Ovary (tissue), 9 donors: ENCODE results near the gene SPCS3. TPM values are rescaled to one million over a fixed set of nuclear protein-coding genes. Genes with fewer than 3 reads are reported as not detected.
A peak's percentile ranks its signal among the peaks of the same experiment; 100 is the strongest.
"Not testable (repeated sequence)": the region's sequence is repeated elsewhere in the genome, so short reads cannot be mapped to it uniquely, and the experiment has no call there.

Source experiments
- DNase-seq, 5 donors: peaks; one replicate each; pipeline ENCODE4 v3.0.0-alpha.2; 2019 to 2020
- H3K27ac ChIP-seq, 2 donors: fragments of 200-600 bp; one replicate each; pipeline versions ENCODE4 v1.5.1 to v1.8.0; 2019 to 2022
- H3K27me3 ChIP-seq: fragments of 200-600 bp; one replicate; pipeline ENCODE4 v1.8.0; 2022
- H3K36me3 ChIP-seq: fragments of 200-600 bp; sonication (generic); one replicate; pipeline ENCODE4 v1.5.1; 2019
- H3K4me1 ChIP-seq: one replicate; pipeline ENCODE4 v1.8.1; 2013; ENCODE audit warnings: mild to moderate bottlenecking, moderate library complexity; ENCODE audit not compliant: insufficient read depth
- H3K4me3 ChIP-seq: fragments of 200-600 bp; sonication (generic); one replicate; pipeline ENCODE4 v1.5.1; 2017
- H3K9me3 ChIP-seq, 2 donors: fragments of 200-600 bp in 1 of 2; sonication (generic) in 1 of 2; one replicate each; pipeline versions ENCODE4 v1.5.1 to v1.8.1; 2013 to 2019; ENCODE audit warnings: mild to moderate bottlenecking in 1 of 2, moderate library complexity in 1 of 2
- EP300 ChIP-seq: sonication (generic); formaldehyde crosslinking; IDR thresholded peaks from one replicate; pipeline ENCODE4 v1.6.1; 2017; ENCODE audit warnings: antibody characterized with exemption
- POLR2A ChIP-seq: fragments of 450-650 bp; IDR thresholded peaks from one replicate; pipeline ENCODE4 v1.6.1; 2017; ENCODE audit warnings: antibody characterized with exemption, mild to moderate bottlenecking, moderate library complexity
- WGBS, 3 donors: extraction: QIAGEN DNeasy Blood & Tissue Kit in 1 of 3; methylation state at CpG; one replicate each; pipeline versions ENCODE4 v1.1.5 to v1.1.7; 2013 to 2017; 5-methylcytosine and 5-hydroxymethylcytosine counted together
- intact Hi-C, 4 donors: fragments of 100-400 bp; cut with DNase I; formaldehyde crosslinking; loops; one replicate each; pipeline versions ENCODE4 v1.11.0 to v1.15.1; 2022 to 2023
- polyA plus RNA-seq, 2 donors: library from polyadenylated mRNA; stranded (reverse); fragments of 200-250 nt in 1 of 2; fragments of 350-450 nt in 1 of 2; fragmentation: Illumina TruSeq in 1 of 2; extraction: RNeasy Lipid Tissue Mini Kit (QIAGEN cat#74804) in 1 of 2; gene quantifications; one replicate each; pipeline ENCODE4 v1.2.3, GENCODE V29; 2013 to 2014
- total RNA-seq, 7 donors: library from RNA; depleted of rRNA in 2 of 7; stranded (reverse); fragments of >200 nt in 2 of 7; fragmentation: NEBNext Ultra II Directional in 3 of 7; extraction: Animal tissue kit (Norgen Biotek cat#: 25700) in 3 of 7; gene quantifications; one replicate each; pipeline versions ENCODE4 v1.1.0 to v1.2.4, GENCODE V29; 2016 to 2023
- TF ChIP-seq, protein P1 (sequence below), 3 donors: fragments of 450-650 bp in 2 of 3; fragments of 200-600 bp in 1 of 3; IDR thresholded peaks; one replicate each; pipeline versions ENCODE4 v1.5.1 to v1.8.0; 2016 to 2022; ENCODE audit warnings: antibody characterized with exemption in 3 of 3, mild to moderate bottlenecking in 1 of 3
- donor health status: DM: no; HTN: no; CAD: no; lungs with moderate emphysema.
- donor health status: DM: no; HTN: no; CAD: no.
- donor health status: Bipolar disorder and iron deficiency.
- donor health status: DM: yes; HTN: yes; CAD: no.
- donor health status: DM: no; HTN: no; CAD: no.
- donor health status: DM: yes; HTN: yes; CAD: no.

SPCS3 gene
- total and polyA plus RNA-seq, 9 donors = 18.5 to 89.3 (median 57.4) TPM

DNA sequence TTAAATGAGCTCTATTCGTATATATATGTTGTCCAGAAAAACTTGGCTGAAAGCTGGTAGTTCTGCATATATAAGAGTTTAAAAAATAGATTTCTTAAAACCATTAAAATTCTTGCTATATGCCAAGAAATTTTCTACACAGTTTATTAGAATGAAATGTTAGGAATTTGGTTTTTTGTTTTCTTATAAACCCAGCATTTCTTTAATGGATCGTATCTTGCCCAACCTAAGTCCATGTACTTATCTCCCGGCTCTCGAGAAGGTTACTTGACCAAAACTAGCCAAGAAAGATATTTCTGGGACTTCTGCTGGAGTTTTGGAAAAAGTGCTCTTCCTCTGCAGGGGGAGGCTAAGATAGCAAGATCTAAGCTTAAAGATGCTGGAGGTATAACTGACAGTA lies 46.0 kb upstream of the SPCS3 start:
- no peaks in the 10 kb centered on the region for H3K27me3 ChIP-seq
- H3K27ac ChIP-seq = no peak overlapping the region
- 36 to 56% (median 42%) methylated on average over 4 of the region's 4 CpGs for WGBS, 3 donors
- intact Hi-C loops = no loop called here
- H3K9me3 ChIP-seq = no peaks in the 10 kb centered on the region
- H3K4me3 ChIP-seq = no peak overlapping the region
- H3K4me1 ChIP-seq = no peaks in the 10 kb centered on the region
- no peaks in the 10 kb centered on the region for H3K36me3 ChIP-seq
- DNase-seq = no peak
- TF ChIP-seq, protein P1, sequence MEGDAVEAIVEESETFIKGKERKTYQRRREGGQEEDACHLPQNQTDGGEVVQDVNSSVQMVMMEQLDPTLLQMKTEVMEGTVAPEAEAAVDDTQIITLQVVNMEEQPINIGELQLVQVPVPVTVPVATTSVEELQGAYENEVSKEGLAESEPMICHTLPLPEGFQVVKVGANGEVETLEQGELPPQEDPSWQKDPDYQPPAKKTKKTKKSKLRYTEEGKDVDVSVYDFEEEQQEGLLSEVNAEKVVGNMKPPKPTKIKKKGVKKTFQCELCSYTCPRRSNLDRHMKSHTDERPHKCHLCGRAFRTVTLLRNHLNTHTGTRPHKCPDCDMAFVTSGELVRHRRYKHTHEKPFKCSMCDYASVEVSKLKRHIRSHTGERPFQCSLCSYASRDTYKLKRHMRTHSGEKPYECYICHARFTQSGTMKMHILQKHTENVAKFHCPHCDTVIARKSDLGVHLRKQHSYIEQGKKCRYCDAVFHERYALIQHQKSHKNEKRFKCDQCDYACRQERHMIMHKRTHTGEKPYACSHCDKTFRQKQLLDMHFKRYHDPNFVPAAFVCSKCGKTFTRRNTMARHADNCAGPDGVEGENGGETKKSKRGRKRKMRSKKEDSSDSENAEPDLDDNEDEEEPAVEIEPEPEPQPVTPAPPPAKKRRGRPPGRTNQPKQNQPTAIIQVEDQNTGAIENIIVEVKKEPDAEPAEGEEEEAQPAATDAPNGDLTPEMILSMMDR (IDR thresholded peaks at IDR 0.05) = no peak
- TF ChIP-seq POLR2A (no peak), EP300 (no peak)

DNA sequence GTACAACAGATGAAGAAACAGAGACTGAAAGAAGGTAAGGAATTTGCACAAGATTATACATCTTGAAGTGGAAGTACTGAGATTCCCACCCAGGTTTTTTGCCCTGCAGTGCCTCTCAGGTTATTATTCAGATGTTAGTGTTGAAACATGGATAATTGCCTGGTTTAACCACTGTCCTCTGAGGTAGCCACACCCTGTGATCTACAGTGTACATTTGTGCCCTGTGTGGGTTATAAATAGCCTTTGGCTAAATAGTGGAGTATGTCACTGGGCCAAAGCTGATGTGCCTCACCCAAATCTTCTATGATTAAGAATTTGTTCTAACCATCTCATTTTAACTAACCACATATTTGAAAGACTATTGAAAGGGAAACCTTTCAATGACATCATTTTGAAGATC lies 45.3 kb upstream of the SPCS3 start:
- Histone ChIP-seq H3K9me3 (no peaks in the 10 kb centered on the region), H3K36me3 (no peaks in the 10 kb centered on the region), H3K27me3 (no peaks in the 10 kb centered on the region), H3K27ac (no peak overlapping the region), H3K4me1 (no peaks in the 10 kb centered on the region), H3K4me3 (no peak overlapping the region)
- TF ChIP-seq POLR2A = no peak
- TF ChIP-seq EP300 = no peak
- TF ChIP-seq, protein P1 (IDR thresholded peaks at IDR 0.05) = no peak
- DNase-seq = no peak
- intact Hi-C loops = no loop called here

DNA sequence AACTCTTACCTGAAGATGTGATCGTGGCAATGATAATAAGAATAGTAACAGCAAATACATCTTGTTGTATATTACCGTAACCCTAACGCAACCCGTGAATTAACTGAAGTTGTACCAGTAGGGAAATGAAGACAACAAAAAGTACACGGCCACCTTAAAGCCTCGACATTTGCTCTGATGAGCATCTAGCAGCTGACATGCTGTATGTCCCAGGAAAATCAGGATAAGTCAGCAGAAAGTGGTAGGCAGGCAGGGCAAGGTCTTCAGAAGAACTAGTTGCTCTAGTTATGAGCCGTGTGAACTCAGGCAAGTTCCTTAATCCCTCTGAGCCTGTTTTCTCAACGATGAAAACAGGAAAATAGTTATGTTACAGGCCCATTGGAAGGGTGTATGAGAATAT lies 43.1 kb upstream of the SPCS3 start:
- intact Hi-C loops = no loop called here
- no peak overlapping the region for H3K27ac ChIP-seq
- TF ChIP-seq EP300 = no peak
- TF ChIP-seq, protein P1 (IDR thresholded peaks at IDR 0.05) = no peak
- TF ChIP-seq POLR2A = no peak
- H3K36me3 ChIP-seq = no peaks in the 10 kb centered on the region
- no peak for DNase-seq
- H3K4me3 ChIP-seq = no peak overlapping the region
- H3K27me3 ChIP-seq = no peaks in the 10 kb centered on the region
- 84 to 89% (median 89%) methylated on average over 8 of the region's 8 CpGs for WGBS, 3 donors
- no peaks in the 10 kb centered on the region for H3K9me3 ChIP-seq
- H3K4me1 ChIP-seq = no peaks in the 10 kb centered on the region

DNA sequence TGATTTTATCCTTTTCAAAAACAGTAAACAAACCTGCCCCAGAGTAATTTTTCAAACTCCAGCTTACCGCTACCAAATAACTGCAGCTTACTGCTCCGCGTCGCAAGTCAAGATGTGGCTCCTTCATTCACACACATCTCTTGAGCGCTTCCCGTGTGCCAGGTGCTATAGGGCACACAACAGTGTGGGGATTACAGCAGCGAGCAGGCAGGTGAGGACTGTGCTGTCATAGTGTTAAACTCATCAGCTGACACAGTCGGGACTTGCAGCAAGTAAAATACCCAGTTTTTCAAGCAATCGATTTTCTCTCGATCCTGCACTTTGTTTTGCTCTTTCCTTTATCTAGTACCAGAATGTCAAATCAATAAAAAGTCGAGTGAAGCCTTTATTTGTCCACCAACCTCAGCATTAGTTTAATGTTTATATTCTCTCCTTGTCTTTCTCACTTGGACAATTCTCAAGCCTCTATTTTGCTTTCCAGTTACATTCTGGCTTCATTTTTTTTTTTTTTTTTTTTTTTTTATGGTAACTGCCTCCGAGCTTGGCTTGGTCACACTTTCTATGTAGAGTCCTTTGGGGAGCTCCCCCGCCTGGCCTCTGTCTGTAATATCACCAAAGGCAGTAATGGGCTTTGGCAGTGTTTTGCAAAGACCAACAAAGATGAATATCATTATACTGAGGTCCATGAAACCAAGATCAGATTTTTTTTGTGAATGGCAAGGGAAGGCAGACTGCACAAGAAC lies 42.4 kb upstream of the SPCS3 start:
- 49 to 64% (median 53%) methylated on average over 13 of the region's 13 CpGs for WGBS, 3 donors
- Histone ChIP-seq H3K27ac (no peak overlapping the region), H3K9me3 (no peaks in the 10 kb centered on the region), H3K4me1 (no peaks in the 10 kb centered on the region), H3K4me3 (no peak overlapping the region), H3K27me3 (no peaks in the 10 kb centered on the region), H3K36me3 (no peaks in the 10 kb centered on the region)
- DNase-seq = peak; percentile 11 to 51 (median 23)
- intact Hi-C loops = no loop called here
- TF ChIP-seq POLR2A (no peak), EP300 (no peak)
- TF ChIP-seq, protein P1 (IDR thresholded peaks at IDR 0.05) = no peak

DNA sequence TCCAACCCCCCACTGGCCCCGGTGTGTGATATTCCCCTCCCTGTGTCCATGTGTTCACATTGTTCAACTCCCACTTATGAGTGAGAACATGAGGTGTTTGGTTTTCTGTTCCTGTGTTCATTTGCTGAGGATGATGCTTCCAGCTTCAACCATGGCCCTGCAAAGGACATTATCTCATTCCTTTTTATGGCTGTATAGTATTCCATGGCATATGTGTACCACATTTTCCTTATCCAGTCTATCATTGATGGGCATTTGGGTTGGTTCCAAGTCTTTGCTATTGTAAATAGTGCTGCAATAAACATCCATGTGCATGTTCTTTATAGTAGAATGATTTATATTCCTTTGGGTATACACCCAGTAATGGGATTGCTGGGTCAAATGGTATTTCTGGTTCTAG lies 40.2 kb upstream of the SPCS3 start:
- H3K4me3 ChIP-seq, H3K27ac ChIP-seq, H3K36me3 ChIP-seq, intact Hi-C loops, H3K4me1 ChIP-seq, DNase-seq, H3K27me3 ChIP-seq, H3K9me3 ChIP-seq: not testable (repeated sequence)
- 83 to 93% (median 93%) methylated on average over 1 of the region's 1 CpG for WGBS, 3 donors
